HG03521 (cell line): ENCODE results near the gene WDR91.

ENCODE experiments used
- ATAC-seq: cut with Tn5 transposase; IDR thresholded peaks from one replicate; pipeline ENCODE4 v1.9.1; 2021; ENCODE audit warnings: mild to moderate bottlenecking, moderate library complexity; ENCODE audit not compliant: unreplicated experiment

WDR91 gene

DNA sequence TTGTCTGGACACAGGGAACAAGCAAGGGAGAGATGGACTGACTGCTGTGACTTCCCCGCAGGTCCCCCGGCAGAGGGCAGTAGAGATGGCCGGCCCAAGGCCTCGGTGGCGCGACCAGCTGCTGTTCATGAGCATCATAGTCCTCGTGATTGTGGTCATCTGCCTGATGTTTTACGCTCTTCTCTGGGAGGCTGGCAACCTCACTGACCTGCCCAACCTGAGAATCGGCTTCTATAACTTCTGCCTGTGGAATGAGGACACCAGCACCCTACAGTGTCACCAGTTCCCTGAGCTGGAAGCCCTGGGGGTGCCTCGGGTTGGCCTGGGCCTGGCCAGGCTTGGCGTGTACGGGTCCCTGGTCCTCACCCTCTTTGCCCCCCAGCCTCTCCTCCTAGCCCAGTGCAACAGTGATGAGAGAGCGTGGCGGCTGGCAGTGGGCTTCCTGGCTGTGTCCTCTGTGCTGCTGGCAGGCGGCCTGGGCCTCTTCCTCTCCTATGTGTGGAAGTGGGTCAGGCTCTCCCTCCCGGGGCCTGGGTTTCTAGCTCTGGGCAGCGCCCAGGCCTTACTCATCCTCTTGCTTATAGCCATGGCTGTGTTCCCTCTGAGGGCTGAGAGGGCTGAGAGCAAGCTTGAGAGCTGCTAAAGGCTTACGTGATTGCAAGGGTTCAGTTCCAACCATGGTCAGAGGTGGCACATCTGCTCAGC is 46.8 kb downstream of the WDR91 start:
- ATAC-seq: no peak

DNA sequence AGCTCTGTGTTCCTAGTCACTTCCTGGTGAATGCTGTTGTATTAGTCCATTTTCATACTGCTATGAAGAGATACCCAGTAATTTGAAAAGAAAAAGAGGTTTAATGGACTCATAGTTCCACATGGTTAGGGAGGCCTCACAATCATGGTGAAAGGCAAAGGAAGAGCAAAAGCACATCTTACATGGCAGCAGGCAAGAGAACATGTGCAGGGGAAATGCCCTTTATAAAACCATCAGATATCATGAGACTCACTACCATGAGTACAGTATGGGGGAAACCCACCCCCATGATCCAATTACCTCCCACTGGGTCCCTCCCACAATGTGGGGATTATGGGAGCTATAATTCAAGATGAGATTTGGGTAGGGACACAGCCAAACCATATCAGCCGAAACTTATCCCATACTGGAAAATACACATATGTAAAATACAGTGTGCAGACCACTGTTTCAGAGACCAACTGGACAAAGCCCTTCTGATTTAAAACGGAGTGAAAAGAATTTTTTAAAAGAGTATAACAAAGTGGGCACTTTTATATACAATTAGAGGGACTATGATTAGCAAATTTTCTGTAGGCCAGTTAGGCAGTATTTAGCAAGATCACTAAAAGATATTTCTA is 48.8 kb downstream of the WDR91 start:
- no peak for ATAC-seq

GRCh38 chr7:135161669-135162068 is 49.7 kb downstream of the WDR91 start:
- ATAC-seq: no peak

GRCh38 chr7:135160858-135161653 is 50.3 kb downstream of the WDR91 start:
- no peak for ATAC-seq

- ATAC-seq: peak; percentile 42
These were observed 51.0 kb downstream of the WDR91 start for GRCh38 chr7:135160098-135160857.

DNA sequence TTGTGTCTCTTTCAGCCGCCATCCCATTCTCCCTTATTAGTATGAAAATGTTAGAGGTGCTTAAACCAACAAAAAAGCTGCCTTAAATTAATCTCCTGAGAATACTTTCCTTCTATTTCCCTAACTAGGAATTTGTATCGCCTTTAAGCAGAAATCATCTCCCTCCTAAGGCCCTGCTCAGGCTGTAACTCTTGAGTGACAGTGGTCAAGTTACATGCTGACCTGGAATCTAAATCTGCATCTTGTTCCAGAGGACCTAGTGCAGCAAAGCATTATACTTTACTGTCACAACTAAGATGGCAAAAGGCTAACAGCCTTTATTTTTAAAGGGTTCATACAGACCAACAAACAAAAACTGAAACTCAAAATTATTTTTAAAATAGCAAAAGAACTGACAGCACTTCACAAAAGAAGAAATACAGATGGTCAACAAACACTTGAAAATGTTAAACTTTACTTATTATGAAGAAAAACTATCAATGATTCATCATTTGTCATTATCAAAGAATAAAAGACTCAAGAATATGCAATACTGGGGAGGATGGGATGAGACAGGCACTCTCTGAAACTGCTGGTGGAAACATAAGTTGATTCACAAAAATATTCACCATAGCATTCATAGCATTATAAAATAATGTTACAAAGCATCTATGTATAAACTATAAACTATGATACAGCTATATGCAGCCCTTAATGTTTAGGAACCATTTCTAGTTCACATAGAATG is 51.8 kb downstream of the WDR91 start:
- ATAC-seq: no peak

DNA sequence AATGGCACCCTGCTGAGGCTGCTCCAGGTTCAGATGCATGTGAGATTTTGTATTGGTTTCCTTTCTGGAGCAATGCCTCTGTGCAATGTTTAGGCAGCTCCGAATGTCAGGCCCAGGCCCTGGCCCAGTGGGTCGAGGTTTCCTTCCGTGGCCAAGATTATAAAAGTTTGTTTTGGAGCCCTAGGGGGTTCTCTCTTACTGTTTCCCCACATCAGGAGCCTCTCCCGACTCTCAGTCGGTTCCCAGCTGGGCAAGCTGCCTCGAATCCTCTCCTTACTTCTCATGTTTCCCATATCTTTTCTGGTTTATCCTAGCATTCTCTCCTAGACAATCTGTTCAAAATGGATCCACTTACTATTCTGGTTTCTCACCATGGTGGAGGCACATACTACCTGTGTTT is 52.5 kb downstream of the WDR91 start:
- no peak for ATAC-seq

DNA sequence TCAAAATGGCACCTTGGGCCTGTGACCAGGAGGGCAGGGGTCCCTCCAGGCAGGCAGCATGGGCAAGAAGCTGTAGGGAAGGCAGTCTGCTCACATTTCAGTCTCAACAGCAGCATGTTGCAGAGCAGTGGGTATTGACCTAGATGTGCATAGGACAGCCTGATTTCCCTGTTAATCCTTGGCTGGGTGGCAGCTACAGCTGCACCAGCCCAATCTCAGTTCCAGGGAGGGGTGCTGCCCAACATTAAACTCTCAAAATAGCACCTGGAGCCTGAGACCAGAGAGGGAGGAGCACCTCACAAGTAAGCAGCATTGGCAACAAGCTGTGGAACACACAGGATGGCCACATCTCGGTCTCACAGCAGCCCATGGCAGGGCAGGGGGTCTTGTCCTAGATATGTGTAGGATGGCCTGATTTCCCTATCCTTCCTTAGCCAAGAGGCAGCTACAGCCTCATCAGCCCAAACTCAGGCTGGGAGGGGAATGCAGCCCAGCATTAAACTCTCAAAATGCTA is 53.1 kb downstream of the WDR91 start:
- ATAC-seq: no peak

DNA sequence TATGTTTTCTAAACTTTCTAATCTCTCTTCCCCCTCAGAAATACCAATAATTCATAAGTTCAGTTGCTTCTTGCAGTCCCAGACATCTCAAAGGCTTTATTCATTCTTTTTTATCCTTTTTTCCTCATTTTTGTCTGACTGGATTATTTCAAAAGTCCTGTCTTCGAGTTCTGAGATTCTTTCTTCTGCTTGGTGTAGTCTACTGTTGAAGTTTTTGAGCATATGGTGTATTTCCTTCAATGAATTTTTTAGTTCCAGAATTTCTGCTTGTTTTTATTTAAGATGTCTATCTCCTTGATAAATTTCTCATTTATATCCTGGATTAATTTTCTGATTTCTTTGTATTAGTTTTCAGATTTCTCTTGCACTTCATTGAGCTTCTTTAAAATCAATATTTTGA is 55.0 kb downstream of the WDR91 start:
- no peak for ATAC-seq

DNA sequence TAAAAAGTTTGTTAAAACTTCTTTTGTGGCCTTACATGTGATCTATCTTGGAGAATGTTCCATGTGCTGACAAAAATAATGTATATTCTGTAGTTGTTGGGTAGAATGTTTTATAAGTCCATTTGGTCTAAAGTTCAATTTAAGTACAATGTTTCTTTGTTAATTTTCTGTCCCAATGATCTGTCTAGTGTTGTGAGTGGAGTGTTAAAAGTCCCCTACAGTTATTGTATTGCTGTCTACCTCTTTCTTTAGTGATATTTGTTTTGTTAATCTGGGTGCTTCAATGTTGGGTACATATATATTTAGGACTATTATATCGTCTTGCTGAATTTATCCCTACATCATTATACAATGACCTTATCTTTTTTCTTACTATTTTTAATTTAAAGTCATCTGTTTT is 56.6 kb downstream of the WDR91 start:
- ATAC-seq: no peak

GRCh38 chr7:135152442-135152841 is 58.9 kb downstream of the WDR91 start:
- ATAC-seq: no peak

DNA sequence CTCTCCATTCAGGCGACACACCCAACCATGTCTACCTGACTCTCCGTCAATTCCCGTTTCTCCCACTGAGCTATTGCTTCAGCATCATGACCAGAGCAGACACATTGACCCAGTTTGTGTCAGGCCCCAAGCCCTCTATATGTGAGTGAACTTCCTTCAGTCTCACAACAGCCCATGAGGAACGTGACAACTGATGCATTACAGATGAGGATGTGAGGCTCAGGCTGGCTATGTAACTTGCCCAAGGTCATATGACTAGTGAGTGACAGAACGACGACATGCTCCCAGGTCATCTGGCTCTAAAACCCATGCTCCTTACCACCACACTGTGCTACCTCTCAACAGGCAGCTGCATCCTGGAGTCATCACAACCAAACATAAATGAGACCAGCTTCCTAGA is 59.8 kb downstream of the WDR91 start:
- ATAC-seq: no peak

DNA sequence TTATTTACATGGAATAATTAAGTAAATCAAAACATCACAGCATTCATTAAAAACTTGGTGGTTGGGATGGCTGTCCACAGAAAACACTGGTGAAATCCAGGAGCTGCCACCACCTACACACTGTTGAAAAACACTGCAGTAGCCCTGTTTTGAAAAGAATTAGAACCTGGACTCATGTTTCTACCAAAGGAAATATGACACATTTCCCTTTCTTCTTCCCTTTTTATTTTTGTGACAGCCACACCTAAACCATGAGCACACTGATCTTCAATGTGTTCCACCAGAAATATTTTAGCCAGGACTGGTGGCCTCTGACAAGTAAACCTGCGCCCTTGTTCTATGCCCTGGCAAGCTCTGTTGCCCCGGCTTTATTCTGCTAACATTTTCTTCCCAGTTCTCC is 60.2 kb downstream of the WDR91 start:
- no peak for ATAC-seq

DNA sequence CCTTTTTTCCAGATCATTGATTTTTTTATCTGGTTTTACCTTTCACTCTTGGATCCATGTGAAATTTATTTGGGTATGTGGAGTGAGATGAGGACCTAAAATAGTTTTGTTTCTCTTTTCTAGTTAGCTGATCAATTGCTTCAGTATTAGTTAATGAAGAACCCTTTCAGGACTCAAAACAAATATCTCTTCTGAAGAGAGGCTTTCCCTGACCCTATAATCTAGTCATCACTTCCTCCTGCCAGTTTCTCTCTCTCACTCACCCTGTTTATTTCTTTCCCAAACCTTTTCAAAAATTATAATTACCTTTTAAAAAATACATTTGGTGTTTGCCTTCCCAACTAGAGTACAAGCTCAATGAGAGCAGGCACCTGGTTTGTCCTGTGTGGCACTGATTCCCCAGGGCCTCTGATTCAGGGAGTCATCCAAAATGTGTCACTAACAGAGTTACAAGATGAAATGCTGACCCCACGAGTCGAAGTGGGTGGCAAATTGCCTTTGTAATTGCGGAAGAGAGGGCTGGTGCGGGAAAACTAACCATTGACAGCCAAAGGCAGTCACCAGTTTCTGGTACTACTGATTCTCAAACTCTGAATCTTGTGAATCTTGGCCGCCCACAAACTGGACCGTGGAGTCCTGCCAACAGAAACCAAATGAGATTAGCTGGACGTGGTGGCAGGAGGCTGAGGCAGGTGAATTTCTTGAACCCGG is 61.1 kb downstream of the WDR91 start:
- ATAC-seq: no peak

DNA sequence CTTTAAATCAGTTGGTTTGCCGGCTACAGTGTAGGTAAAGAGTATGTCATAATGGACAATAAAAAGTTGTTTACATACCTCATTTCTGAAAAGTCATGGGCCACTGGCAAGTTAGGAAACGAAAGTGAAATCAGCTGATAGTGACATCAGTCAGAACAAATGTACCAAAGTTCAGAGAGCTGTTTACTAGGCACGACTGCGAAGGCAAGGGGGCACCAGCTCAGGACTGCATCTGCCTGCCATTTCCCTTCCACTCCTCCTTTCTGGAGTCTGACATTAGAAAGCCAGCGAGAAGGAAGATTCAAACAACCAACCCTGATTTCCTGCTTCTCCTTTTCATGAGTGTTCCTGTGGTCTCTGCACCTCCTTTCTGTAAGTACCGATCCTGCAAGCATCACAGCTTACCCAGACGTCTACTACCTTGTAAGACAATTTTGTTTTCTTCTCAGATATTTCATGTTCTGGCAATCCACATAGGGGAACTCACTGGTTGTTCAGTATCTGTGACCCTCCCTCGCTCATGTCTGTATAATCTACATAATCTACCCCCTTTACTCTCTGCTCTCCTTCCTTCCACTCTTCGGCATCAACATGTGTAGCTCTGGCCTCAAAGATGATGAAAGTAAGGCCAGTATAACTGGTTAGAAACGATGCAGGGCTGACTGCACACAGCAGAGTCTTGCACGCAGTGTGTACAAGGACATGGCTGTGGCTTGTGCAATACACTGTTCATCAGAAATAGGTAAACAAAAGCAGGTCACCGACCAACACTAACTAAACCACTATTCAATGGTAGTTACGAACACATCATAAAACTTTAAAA is 63.2 kb downstream of the WDR91 start, which contains the start of gene TMEM140:
TSS of gene TMEM140 (plus strand) at position 174 of the 823 bp plus-strand sequence. CDS start 16,370 bp downstream, outside the sequence.
- ATAC-seq: peak; percentile 65

- ATAC-seq: no peak
These were observed 63.9 kb downstream of the WDR91 start for GRCh38 chr7:135147341-135147898.

- ATAC-seq: no peak
These were observed 67.2 kb downstream of the WDR91 start for GRCh38 chr7:135143885-135144668.
